Psoas muscle (tissue), 8 donors: ENCODE measurements around the gene L3HYPDH. TPM values are rescaled to one million over a fixed set of nuclear protein-coding genes. Genes with fewer than 3 reads are reported as not detected.

ENCODE experiments used
- ATAC-seq, 4 donors: fragments of 200-7000 bp; cut with Tn5 transposase; one replicate each; pipeline ENCODE4 v1.9.1; 2020; ENCODE audit warnings: moderate library complexity in 3 of 4, mild to moderate bottlenecking in 2 of 4
- DNase-seq, 2 donors: peaks; one replicate each; pipeline ENCODE4 v3.0.0-alpha.2; 2020
- H3K27ac ChIP-seq: fragments of 200-600 bp; one replicate; pipeline ENCODE4 v1.8.0; 2022
- H3K27me3 ChIP-seq, 3 donors: fragments of 200-600 bp in 1 of 3; one replicate each; pipeline versions ENCODE4 v1.6.1 to v1.8.0; 2013 to 2022; ENCODE audit warnings: low read length in 2 of 3, mild to moderate bottlenecking in 2 of 3, moderate library complexity in 1 of 3; ENCODE audit not compliant: insufficient read depth in 3 of 3
- H3K36me3 ChIP-seq, 2 donors: fragments of 200-600 bp in 1 of 2; one replicate each; pipeline versions ENCODE4 v1.6.1 to v1.8.0; 2013 to 2022; ENCODE audit warnings: low read depth in 1 of 2, mild to moderate bottlenecking in 1 of 2, moderate library complexity in 1 of 2; ENCODE audit not compliant: insufficient read depth in 1 of 2
- H3K4me1 ChIP-seq: fragments of 200-600 bp; one replicate; pipeline ENCODE4 v1.8.0; 2022
- H3K4me3 ChIP-seq: fragments of 200-600 bp; one replicate; pipeline ENCODE4 v1.8.0; 2022; ENCODE audit warnings: mild to moderate bottlenecking
- H3K9me3 ChIP-seq: fragments of 200-600 bp; one replicate; pipeline ENCODE4 v1.8.0; 2022
- CTCF ChIP-seq: fragments of 200-600 bp; IDR thresholded peaks from one replicate; pipeline ENCODE4 v1.8.0; 2022; ENCODE audit warnings: antibody characterized with exemption
- WGBS, 3 donors: extraction: QIAGEN DNeasy Blood & Tissue Kit; methylation state at CpG; one replicate each; pipeline versions ENCODE4 v1.1.6 to v1.1.7; 2013; 5-methylcytosine and 5-hydroxymethylcytosine counted together
- intact Hi-C, 2 donors: fragments of 100-400 bp; cut with DNase I; formaldehyde crosslinking; loops; one replicate each; pipeline versions ENCODE4 v1.11.0 to v1.14.2; 2022
- polyA plus RNA-seq, 3 donors: library from polyadenylated mRNA; stranded (reverse); fragments of 200-250 nt; gene quantifications; one replicate each; pipeline ENCODE4 v1.2.3, GENCODE V29; 2013
- total RNA-seq, 4 donors: library from RNA; stranded (reverse); fragmentation: NEBNext Ultra II Directional in 2 of 4; extraction: Animal tissue kit (Norgen Biotek cat#: 25700) in 2 of 4; gene quantifications; one replicate each; pipeline versions ENCODE4 v1.2.1 to v1.2.4, GENCODE V29; 2021 to 2023
- donor health status: healthy with polysubstance abuse.
- donor health status: DM: no; HTN: no; CAD: no; lungs with moderate emphysema.
- donor health status: Bipolar disorder and iron deficiency.
- donor health status: healthy.
- donor health status: DM: yes; HTN: yes; CAD: no.
- donor health status: DM: no; HTN: no; CAD: no.
- donor health status: DM: no; HTN: no; CAD: no.
- donor health status: DM: yes; HTN: yes; CAD: no.

Gene L3HYPDH
- total and polyA plus RNA-seq, 7 donors = 5.7 to 23.7 (median 12.3) TPM

GRCh38 chr14:59478540-59478939 lies 5.7 kb downstream of the L3HYPDH start:
- Histone ChIP-seq H3K9me3 (no peaks in the 10 kb centered on the region), H3K27ac (no peak overlapping the region), H3K36me3 (peaks cover 10 to 57% of the 10 kb centered on the region in 2 donors), H3K4me3 (no peak overlapping the region), H3K27me3 (no peaks in the 10 kb centered on the region), H3K4me1 (peaks cover 36% of the 10 kb centered on the region)
- no peak for ATAC-seq
- TF ChIP-seq CTCF = no peak
- intact Hi-C loops = no loop called here
- no peak for DNase-seq
- WGBS, 3 donors = 91 to 94% (median 92%) methylated on average over 3 of the region's 3 CpGs

- Histone ChIP-seq H3K9me3 (no peaks in the 10 kb centered on the region), H3K36me3 (peaks cover 11 to 85% of the 10 kb centered on the region in 2 donors), H3K27me3 (no peaks in the 10 kb centered on the region), H3K27ac (no peak overlapping the region), H3K4me1 (peaks cover 12% of the 10 kb centered on the region), H3K4me3 (no peak overlapping the region)
- no peak for TF ChIP-seq CTCF
- 83 to 100% (median 93%) methylated on average over 1 of the region's 1 CpG for WGBS, 3 donors
- intact Hi-C loops = no loop called here
- ATAC-seq = no peak
- DNase-seq = no peak
Observed at GRCh38 chr14:59475709-59476108, 8.5 kb downstream of the L3HYPDH start.

- H3K4me3 ChIP-seq = no peak overlapping the region
- no peak overlapping the region for H3K27ac ChIP-seq
- H3K4me1 ChIP-seq = peaks cover 4% of the 10 kb centered on the region
- intact Hi-C loops = no loop called here
- WGBS, 3 donors = 6 to 25% (median 10%) methylated on average over 1 of the region's 1 CpG
- no peak for DNase-seq
- no peaks in the 10 kb centered on the region for H3K9me3 ChIP-seq
- H3K36me3 ChIP-seq = peaks cover 11 to 99% of the 10 kb centered on the region in 2 donors
- H3K27me3 ChIP-seq = no peaks in the 10 kb centered on the region
- no peak for TF ChIP-seq CTCF
- no peak for ATAC-seq
Observed at GRCh38 chr14:59474172-59474571, 10.0 kb downstream of the L3HYPDH start.

- 18 to 22% (median 21%) methylated on average over 36 to 40 of the region's 40 CpGs for WGBS, 3 donors
- H3K27ac ChIP-seq = peak within 1 kb of the TSS; percentile 62
Observed at GRCh38 chr14:59465316-59466135, 18.7 kb downstream of the L3HYPDH start, which contains the start of gene GPR135. GPR135 (minus strand) TSS chr14:59465380; CDS start chr14:59465226, 154 bp downstream.

More at GRCh38 chr14:59465316-59466135, 18.7 kb downstream of the L3HYPDH start, which contains the start of gene GPR135:
- H3K36me3 ChIP-seq = peaks cover 0 to 37% of the 10 kb centered on the region in 2 donors
- peak within 1 kb of the TSS; percentile 80 for H3K4me3 ChIP-seq
- H3K9me3 ChIP-seq = no peaks in the 10 kb centered on the region
- peaks cover 6% of the 10 kb centered on the region for H3K4me1 ChIP-seq
- ATAC-seq = peak; percentile 34 to 58 (median 40)
- H3K27me3 ChIP-seq = no peaks in the 10 kb centered on the region
- intact Hi-C loops = no loop called here
- TF ChIP-seq CTCF = no peak
- no peak for DNase-seq
